HG03469 (cell line): ENCODE results near the gene ZNF582.
"Not testable (repeated sequence)": the region's sequence is repeated elsewhere in the genome, so short reads cannot be mapped to it uniquely, and the experiment has no call there.

Experiments used
- ATAC-seq: cut with Tn5 transposase; IDR thresholded peaks from one replicate; pipeline ENCODE4 v1.9.1; 2021; ENCODE audit warnings: mild to moderate bottlenecking, moderate library complexity, moderate number of reproducible peaks; ENCODE audit not compliant: unreplicated experiment

The ZNF582 gene

DNA sequence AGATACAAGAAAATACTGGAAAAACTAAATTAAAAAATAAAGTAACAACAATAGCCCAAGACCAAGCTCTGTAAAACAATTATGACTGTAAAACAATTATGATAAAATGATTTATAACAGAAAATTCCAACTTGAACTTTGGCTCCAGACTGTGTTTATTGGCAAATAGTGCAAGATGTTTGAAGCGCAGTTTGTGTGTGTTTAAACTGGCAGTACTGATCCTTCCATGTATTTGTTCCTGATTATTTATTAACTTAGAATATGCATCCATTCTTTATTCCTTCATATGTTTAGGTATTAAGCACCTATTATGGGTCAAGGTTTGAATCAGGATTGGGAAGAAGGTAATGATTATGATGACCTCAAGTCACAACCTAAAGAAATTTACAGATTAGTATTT lies 37.8 kb downstream of the ZNF582 start:
- ATAC-seq: no peak

DNA sequence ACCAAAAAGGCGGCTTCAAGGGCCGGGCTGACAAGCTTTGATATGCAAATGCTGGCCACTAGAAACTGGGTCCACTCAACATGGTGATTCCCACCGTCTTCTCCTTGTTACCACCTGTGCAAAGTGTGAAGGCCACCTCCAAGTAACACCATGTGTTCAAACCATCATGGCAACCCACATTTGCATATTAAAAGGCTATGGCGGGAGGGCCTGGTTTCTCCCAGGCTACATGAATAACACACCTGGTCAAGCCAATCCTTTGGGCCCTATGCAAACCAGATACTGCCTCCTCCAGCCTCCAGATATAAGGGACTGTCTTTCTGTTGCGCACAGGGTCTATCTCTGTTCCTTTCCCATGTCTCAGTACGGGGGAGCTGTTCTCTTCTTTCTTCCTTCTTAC lies 42.1 kb downstream of the ZNF582 start:
- ATAC-seq: no peak

DNA sequence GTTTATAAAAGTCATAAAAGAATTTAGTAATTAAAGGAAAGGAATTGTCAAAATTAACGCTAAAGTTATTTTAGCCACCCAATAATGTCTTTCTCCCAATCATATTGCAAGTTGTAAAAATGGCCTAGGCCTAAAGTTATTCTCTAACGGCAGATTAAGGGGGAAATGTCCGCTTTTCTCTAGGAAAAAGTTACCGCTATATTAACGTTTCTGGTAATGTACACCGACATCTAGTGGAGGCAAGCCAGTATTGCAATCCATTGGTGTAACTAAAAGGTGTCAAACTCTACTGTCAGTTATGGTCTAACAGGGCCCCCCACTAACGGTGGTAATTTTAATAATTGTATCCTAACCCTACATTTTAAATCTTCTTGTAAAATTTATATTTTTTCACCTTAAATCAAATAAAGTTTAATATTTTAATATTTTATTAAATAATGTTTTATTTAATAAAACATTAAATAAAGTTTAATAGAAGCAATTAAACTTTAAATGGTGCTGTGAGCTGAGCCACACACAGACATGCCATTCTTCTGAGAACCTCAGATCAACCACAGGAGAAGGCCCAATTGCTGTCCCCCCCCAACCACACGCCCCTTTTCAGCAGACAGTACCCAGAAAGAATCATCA lies 42.8 kb downstream of the ZNF582 start:
- no peak for ATAC-seq

DNA sequence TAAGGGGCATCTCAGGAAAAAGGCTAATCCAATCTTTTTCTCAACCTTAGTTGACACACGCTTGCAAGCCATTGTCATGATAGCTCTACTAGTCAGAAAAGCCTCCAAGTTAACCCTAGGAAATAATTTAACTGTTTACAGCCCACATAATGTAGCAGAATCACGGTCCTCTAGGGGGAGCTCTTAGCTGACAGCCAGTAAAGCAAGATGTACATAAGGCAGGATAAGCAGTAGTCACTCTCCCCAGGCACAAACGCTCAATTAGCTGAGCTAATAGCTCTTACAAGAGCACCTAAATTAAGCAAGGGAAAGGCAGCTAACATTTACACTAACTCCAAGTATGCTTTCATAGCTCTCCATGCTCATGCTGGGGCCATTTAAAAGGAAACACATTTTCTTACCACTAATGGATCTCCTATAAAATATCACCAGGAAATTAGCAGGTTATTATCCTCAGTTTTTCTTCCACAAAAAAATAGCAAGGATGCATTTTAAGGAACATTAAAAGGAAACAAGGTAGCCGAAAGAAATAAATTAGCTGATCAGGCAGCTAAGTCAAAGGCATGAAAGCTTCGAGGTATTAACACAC lies 45.0 kb downstream of the ZNF582 start:
- ATAC-seq: no peak

DNA sequence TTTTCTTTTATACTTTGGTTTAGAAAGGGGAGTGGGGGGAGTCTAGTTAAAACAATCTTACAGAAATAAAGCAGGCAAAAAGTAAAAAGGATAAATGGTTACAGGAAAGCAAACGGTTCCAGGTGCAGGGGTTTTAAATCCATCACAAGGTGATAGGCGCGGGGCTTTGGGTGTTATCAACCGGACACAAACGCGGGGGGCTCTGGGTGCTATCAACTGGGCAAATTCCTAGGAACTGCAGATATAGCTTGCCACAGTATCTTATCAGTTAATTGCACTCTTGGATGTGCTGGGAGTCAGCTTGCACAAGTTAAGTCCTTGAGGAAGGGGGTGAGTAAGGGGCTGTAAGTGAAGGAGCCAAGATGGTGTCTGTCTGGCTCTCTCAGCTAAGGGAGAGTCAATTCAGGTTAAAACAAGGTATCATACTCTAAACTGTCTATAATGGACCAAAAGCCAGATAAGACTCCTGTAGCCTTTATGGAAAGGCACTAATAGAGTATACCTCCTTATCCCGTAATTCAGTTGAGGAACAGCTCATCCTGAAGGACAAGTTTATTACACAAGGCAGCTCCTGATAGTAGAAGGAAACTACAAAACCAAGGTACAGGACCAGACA lies 46.1 kb downstream of the ZNF582 start:
- ATAC-seq: no peak

DNA sequence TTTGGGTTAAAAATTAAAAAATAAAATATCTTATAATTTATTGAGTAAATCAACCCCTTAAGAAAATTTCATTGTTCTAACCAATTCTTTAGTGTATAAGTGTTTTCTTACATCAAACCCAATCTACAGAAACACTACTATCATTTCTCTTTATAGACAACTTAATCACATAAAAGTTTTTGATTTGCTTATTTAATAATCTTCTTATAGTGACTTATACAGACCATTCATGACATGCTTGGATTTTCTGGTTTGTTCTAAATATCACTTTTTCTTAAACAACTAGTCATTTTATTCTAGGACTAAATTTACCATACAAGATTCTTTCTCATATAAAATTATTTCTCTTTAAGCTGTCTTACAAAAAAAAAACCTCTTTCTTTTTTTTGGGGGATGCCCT lies 51.4 kb downstream of the ZNF582 start:
- ATAC-seq: no peak

DNA sequence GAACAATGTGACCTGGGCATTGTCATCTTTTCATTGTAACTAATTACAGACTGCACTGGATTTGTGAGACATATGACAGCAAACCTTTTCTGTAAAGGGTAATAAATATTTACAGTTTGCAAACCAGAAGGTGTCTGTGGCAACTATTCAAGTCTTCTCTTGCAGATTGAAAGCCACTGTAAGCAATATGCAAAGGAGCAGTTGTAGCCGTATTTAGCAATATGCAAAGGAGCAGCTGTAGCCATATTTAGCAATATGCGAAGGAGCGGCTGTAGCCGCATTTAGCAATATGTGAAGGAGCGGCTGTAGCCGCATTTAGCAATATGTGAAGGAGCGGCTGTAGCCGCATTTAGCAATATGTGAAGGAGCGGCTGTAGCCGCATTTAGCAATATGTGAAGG lies 54.3 kb downstream of the ZNF582 start:
- ATAC-seq: not testable (repeated sequence)

DNA sequence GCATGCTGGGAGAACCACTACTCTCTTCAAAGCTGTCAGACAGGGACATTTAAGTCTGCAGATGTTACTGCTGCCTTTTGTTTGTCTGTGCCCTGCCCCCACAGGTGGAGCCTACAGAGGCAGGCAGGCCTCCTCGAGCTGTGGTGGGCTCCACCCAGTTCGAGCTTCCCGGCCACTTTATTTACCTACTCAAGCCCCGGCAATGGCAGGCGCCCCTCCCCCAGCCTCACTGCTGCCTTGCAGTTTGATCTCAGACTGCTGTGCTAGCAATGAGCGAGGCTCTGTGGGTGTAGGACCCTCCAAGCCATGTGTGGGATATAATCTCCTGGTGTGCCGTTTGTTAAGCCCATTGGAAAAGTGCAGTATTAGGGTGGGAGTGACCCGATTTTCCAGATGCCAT lies 56.3 kb downstream of the ZNF582 start:
- not testable (repeated sequence) for ATAC-seq

DNA sequence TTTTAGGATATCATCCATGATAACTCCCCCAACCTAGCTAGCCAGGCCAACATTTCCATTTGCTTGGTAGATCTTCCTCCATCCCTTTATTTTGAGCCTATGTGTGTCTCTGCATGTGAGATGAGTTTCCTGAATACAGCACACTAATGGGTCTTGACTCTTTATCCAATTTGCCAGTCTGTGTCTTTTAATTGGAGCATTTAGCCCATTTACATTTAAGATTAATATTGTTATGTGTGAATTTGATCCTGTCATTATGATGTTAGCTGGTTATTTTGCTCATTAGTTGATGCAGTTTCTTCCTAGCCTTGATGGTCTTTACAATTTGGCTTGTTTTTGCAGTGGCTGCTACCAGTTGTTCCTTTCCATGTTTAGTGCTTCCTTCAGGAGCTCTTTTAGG lies 58.0 kb downstream of the ZNF582 start:
- not testable (repeated sequence) for ATAC-seq

DNA sequence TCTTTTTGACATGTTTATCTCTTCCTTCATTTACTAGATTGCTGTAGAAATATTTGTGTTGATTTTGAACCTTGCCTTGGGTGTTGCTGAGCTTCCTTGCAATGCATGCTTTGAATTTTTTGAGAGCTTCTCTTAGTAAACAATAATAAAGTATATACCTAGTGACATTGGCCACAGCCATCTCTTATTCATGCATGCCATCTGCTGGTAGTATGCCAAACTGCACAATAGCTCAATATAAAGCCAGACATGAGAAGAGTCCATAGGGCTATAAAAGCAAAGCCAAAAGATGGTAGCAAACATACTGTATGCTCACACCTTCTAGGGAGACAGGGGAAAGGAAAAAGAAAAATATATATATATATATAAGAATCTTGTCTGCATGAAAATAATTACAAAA lies 59.8 kb downstream of the ZNF582 start:
- no peak for ATAC-seq
